GM18867 (cell line): ENCODE data around the gene FAM171A1.

Experiments used
- ATAC-seq: cut with Tn5 transposase; IDR thresholded peaks from one replicate; pipeline ENCODE4 v1.9.1; 2021; ENCODE audit warnings: mild to moderate bottlenecking, moderate library complexity; ENCODE audit not compliant: unreplicated experiment

FAM171A1 gene

DNA sequence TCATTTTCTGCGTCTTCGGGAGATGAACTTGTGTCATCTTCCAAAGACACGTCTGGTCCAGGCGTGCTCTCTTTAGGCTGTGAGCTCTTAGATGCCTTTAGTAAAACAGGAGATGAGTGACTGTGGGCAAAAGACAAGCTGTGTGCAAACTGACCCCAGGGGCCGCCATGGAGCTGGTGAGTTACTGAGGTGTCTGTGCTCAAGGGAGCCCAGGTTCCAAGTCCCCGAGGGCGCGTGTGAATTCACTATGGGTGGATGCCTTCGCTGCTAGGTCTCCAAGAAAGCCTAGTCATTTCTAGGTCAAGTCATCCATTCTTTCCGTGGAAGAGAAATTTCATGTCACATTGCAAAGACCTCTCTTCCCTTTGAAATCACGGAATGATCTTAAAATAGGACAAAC, 118.7 kb downstream of the FAM171A1 start:
- no peak for ATAC-seq

DNA sequence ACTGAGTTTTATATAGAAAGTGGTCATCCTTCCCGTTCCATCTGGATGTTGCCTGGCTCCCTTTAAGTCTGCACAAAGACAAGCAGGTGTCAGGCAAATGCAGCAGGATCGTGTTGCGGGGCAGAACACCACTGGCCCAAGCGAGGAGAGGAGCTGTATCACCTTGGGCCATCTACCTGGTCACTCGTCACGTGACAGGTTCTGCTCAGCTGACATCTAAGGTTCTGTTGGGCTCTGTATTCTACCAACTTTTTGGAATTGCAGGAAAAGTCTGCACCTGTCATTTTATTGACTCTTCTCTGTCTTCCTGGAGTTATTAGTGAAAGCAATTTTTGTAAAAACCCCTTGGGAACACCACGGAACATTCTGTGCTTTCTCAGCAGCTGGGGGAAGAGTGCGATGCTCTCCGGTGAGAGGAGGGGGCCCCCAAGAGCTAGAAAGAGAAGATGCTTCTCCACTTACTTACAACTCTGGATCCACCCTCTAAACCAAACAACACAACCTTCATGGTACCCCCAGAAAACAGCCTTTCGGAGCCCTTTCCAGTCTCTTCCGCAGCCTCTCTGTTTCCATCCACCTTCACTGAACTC, 119.2 kb downstream of the FAM171A1 start:
- ATAC-seq: no peak

DNA sequence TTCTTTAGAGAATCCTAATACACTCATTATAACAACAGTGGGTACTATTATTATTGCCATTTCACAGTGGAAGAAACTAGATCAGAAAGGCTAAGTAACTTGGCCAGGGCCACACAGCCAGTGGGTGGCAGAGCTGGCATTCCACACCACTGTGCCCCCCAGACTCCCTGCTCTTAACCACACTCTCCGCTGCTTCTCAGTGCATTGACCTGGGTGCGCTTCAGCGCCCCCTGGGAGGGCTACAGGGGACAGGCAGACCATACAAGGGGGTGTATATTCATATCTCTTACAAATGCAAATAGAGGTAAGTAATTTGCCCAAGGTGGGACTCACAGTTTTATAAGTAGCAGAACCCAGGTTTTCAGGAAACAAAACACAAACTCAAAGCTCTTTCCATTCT, 125.6 kb downstream of the FAM171A1 start:
- no peak for ATAC-seq

DNA sequence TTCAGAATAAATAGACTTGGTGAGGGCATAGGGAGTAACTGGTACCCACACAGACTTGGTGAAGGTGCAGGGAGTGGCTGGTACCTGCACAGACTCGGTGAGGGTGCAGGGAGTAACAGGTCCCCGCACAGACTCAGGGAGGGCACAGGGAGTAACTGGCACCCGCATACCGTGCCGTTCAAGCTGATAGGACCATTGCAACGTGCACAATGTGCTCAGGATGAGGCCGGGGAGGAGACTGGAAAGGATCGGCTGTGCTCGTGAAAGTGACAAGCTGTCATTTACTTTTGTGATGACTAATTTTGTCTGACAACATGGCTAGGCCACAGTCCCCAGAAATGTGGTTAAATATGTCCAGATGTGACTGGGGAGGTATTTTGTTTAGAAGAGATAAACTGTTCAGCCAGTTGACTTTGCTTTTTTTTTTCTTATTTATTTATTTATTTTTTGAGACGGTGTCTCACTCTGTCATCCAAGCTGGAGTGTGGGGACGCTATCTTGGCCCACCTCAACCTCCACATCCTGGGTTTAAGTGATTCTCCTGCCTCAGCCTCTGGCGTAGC, 126.4 kb downstream of the FAM171A1 start:
- no peak for ATAC-seq

DNA sequence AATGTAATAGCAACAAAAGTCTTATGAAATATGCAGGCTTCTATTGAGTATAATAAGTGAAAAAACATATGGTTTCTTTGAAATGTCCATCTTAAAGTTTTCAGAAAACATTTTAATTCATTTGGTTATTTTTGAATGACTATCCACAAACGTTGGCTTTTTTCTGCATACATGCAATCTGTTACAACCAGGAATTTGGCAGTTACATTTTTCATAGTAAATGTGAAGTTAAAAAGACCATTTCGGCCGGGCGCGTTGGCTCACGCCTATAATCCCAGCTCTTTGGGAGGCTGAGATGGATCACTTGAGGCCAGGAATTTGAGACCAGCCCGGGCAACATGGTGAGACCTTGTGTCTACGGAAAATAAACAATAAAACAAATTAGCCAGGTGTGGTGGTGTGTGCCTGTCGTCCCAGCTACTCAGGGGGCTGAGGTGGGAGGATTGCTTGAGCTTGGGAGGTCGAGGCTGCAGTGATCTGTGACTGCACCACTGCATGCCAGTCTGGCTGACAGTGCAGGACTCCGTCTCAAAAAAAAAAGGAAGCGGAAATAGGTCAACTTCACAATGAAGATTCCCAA, 128.7 kb downstream of the FAM171A1 start:
- no peak for ATAC-seq

DNA sequence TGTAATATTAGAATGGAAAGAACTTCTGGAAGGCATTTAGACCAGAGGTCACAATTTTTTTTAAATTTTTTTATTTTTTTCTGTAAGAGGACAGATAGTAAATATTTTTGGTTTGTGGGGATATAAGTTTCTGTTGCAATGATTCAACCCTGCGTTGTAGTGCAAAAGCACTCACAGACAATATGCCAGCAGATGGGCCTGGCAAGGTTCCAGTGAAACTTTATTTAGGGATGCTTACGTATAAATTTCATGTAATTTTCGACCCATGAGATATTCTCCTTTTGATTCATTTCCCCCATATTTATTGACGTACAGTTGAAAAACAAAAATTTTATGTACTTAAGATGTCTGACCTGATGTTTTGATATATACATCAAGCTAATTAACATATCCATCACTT, 129.8 kb downstream of the FAM171A1 start:
- ATAC-seq: no peak

DNA sequence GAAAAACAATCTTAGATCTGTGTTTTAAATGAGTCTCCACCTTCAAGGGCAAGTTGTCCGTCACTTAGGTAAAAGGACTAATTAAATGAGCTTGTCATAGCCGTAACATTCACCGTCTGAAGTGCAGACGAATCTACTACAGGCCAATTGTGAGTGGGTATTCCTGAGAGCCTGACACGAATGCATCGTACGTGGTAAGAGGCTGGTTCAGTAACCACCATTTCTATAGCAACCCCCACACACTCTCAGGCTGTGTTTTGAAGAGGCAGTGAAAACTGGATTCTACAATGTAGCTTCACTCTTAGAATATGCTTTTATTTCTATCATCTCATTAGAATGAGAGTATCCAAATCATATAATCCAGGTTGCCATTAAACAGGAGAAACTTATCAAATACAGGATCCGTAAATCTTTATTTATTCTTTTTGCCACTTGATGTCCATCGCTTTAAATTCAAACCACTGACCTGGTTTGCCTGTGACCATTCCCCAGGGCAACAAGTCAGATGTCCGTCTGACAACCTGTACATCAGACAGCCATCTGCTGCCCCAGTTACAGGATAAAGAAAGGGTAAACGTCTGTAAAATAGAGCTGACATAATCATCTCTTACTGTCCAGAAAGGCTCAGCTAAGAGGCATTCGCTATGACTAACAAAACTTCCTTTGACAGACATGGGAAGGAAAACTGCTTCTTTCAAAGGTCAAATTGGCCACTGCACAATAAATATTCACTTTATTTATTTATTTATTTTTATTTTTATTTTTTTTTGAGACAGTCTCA, 132.3 kb downstream of the FAM171A1 start:
- ATAC-seq: no peak

DNA sequence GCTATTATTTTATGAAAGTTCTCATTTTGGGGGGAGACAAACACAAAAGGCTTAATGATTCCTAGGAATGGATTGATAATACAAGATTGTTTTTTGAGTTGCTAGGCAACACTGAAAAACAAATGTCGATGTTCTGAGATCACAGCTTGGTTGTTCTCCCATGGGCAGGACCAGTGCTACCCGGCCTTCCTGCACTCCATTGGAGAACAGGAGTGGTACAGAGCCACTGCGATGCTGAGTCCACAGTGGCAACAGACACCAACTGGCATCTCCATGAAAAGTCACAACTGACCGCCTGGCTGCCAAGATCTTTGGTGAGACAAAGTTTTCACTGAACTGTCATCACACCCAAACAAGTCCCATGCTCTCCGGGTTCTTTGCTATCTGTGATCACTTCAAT, 133.7 kb downstream of the FAM171A1 start:
- ATAC-seq: no peak

DNA sequence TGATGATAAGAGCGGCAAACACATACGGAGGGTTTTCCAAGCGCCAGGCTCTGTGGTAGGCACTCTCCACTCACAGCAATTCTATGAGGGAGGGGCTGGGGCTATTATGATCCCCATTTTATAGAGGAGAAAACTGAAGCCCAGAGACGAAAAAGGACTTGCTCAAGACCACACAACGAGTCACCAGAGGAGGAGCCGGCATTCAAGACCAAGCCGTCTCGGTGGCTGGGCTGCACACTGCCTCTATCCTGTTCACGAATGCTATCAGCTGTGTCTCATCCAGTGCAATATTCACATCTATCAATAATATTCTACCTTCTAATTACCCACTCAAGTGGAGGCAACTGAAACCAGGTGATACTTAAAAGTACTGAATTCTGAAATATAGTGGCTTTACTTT, 134.7 kb downstream of the FAM171A1 start:
- no peak for ATAC-seq

DNA sequence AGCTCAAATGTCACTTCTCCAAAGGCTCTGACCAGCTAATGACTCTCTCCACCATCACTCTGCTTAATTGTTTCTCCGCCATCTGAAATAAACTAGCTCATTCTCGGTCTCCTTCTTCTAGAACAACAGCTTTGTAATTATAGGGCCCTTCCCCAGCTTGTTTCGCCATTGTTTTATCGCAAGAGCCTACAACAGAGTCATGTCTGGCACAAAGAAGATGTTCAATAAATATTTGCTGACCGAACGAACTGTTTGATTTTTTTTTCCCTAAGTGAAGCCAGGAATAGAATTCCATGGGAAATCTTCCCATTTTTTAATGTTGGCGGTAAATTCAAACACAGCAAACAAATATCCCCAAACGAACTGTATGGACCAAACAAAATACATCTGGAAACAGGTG, 138.8 kb downstream of the FAM171A1 start:
- no peak for ATAC-seq

DNA sequence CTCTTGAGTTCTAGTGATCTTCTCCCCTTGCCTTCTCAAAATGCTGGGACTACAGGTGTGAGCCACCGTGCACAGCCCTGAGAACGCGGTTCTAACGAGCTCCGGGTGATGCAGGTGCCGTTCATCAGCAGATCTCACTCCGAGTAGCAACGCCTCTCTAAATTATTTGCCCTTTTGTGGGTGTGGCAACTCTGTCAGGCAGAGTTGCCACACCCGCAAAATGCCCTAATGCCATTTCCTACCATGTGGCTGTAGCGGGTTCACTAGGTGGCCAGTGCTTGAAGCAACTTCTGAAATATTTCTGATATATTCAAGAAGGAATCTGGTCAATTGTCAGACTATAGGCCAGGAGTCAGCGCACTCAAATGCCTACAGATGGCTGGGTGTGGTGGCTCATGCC, 139.7 kb downstream of the FAM171A1 start:
- ATAC-seq: no peak

DNA sequence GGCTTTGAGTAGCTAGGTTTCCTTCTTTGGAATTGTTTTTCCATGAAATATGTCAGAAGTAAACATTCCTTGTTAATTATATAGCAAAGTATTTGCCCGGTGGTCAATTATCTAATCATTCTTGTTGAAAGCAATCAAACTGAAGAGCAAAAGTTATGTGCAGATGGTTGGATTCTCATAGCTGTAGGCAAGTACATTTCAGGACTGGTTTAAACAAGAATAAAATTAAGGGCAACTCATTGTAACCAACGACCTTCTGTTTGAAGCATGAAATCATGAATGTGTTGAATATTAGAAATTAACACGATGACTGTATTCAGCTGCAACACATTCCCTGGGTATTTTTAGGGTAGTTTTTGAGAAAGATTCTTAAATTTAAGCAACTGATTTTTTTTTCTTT, 140.8 kb downstream of the FAM171A1 start:
- ATAC-seq: no peak

DNA sequence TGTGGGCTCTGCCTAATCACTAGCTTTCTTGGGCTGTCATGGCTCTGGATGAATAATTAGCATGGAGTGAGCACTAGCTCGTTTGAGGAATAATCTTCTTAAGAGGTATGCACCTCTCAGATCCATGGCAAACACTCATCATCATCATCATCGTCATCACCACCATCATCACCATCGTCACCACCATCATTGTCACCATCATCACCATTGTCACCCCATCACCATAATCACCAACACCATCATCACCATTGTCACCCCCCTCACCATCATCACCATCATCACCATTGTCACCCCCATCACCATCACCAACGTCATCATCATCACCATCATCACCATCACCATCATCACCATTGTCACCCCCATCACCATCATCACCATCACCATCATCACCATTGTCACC, 141.8 kb downstream of the FAM171A1 start:
- ATAC-seq: no peak

DNA sequence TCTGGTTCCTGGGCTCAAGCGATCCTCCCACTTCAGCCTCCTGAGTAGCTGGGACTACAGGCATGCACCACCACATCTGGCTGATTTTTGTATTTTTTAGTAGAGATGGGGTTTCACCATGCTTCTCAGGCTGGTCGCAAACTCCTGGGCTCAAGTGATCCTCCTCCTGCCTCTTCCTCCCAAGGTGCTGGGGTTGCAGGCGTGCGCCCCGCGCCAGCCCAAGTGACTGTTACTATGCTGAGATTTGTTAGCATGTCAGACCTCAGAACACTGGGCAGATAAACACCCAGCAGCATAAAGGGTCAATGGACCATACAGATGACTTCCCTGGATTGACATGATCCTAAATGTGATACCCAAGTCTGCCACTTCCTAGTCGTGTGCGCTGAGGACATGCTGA, 142.7 kb downstream of the FAM171A1 start:
- ATAC-seq: no peak

DNA sequence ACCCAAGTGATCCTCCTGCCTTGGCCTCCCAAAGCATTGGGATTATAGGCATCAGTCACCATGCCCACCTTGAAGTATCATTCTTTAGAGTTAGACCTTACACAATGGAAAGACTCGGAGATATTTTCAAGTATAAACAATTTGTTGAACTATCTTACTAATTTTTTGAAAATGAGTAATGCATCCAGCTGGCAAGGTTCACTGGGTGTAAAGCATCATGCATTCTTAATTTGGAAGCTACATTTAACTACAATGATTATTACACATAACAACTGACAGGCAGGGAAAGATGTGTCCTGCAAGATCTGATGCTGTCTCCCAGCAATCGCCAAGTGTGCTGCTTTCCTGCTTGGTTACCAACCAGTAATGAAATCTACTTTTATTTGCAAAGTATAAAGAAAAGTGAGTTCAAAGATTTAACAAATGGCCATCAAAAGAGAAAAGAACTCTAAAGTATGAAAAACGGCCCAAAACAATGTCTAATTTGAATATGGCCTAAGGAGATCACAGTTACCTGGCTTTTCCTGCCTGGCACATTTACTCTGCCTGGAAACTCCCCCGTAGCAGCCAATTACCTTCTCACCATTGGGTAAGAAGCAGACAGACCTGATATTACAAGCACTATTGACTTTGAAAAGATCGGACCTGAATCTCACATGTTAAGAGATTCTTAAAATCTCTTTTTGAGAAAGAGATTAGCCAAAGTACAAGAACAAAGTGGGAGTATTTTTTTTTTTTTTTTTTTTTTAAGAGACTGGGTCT, 143.3 kb downstream of the FAM171A1 start:
- ATAC-seq: no peak

DNA sequence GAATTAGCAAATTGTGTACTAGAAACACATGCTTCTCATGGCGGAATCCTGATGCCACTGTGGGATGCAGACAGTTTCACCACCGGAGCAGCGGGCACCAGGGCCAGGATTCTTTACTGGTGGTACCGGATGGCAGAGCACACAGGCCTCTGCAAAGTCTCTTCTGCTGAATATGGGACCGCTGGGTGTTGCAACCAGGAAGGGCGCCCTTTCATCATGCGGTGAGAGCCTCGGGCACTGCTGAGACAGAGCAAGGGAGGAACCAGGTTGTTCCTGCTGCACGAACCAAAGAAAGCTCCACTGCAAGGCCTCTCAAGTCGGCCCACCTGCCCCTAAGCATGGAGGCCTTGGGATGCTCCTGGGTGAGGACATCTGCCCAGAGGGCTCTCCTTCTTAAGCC, 145.6 kb downstream of the FAM171A1 start:
- no peak for ATAC-seq

DNA sequence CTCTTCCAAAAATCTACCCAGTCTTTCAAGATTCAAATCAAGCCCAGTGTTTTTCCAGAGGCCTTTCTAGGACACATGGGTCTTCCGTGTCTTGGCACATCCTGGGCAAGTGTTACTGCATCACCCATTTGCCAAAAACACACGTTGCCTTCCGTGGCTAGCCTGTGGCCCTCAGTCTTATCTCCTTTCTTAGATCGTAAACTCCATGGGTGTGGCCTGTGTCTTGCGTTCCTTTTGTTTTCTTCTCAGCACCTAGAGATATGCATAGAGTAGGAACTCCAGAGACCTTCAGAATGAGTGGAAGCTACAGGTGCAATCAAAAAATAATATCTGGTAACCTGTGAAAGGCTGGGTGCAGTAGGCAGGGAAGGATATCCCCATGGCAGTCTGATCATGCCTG, 146.1 kb downstream of the FAM171A1 start:
- no peak for ATAC-seq

DNA sequence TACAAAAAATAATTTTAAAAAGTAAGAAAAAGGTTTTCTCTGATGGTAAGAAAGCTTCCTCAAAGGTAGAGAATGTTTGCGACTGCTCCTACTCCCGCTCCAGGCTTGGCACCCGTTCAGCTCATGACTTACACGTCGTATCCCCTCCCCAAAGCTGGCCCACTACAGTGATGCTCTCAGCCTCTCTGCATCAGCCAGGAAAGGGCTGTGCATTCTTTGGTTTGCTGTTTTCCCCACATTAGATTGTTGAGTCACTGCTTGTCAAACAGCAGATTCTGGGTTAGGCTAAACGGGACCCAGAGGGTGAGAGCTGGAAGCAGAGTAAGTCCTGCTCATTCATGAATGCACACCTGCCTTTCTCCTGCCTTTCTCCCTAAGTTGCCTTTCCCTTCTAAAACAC, 147.9 kb downstream of the FAM171A1 start:
- ATAC-seq: no peak

DNA sequence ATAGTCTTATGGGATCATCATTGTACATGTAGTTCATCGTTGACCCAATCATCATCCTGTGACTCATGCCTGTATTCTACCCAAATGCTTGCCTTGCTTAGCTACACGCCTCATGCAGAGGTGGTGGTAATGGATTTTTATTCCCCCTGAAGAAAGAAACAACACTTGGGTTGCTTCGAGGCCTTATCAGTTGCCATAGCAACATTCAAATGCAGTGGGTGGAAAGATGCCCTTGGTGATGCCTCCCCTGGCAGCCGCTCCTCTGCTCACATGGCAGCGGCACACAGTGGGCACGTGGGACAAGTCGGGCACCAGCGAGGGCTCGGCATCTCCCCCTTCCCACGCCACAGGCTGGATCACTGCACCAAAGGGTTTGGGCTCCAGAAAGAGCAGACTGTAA, 148.6 kb downstream of the FAM171A1 start:
- no peak for ATAC-seq

DNA sequence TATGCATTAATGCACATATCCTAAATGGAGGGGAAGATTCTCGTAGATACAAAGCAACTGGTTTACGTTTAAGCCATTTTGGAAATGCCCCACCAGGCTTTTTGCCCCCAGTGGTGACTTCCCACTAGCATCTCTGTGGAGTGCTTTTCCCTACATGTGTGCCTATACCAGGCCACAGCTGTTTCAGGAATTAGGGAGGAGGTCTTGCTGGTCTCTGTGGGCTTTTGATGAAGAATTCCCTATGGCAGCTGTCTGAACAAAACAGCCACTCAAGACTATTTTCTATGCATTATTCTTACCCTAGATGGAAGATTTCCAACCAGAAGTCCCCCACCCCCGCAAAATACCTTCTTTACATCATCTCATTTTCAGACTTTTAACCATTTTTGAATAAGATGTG, 150.6 kb downstream of the FAM171A1 start:
- ATAC-seq: no peak

DNA sequence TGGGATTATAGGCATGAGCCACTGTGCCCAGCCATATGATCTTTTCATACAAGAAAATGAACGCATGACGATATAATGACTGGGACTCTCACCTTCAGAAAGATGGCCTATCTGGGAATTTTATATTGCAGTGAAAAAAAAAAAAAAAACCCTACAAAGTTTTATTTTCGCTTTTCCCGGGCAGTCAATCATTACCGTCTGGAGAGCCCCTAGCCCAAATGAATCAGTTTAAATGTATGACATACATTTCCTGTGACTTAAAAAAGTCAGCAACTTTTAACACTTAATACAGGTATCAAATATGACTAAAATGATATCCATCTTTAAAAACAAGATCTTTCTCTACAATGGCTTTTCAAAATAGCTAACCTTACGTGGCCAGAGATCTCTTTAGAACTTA, 154.4 kb downstream of the FAM171A1 start:
- ATAC-seq: no peak
